Bronchial epithelial cell (primary cell): ENCODE results near the gene RAVER1. TPM values are rescaled to one million over a fixed set of nuclear protein-coding genes. Genes with fewer than 3 reads are reported as not detected.

Experiments used
- DNase-seq: peaks from one replicate; pipeline ENCODE4 v3.0.0-alpha.2; 2010; ENCODE audit warnings: low read depth
- FAIRE-seq: peaks from 2 replicates; lab custom pipeline; 2011; peaks lifted over from hg19 to GRCh38; lab: Jason Lieb, UNC
- H3K27me3 ChIP-seq: 2 replicates; pipeline ENCODE4 v1.5.1; 2011; ENCODE audit warnings: low read length; ENCODE audit not compliant: control insufficient read depth, insufficient read depth
- H3K36me3 ChIP-seq: 2 replicates; pipeline ENCODE4 v1.5.1; 2011; ENCODE audit warnings: low read length; ENCODE audit not compliant: control insufficient read depth, insufficient read depth
- H3K4me3 ChIP-seq: 2 replicates; pipeline ENCODE4 v1.5.1; 2011; ENCODE audit warnings: mild to moderate bottlenecking, low read depth, low read length, control low read depth
- total RNA-seq: library from RNA; depleted of rRNA; stranded (reverse); fragments of >200 nt; gene quantifications from 2 replicates; pipeline ENCODE4 v1.2.1, GENCODE V29; 2014
- TF ChIP-seq, protein P1 (sequence below): IDR thresholded peaks from 2 replicates; pipeline ENCODE4 v1.5.1; 2011; ENCODE audit warnings: mild to moderate bottlenecking, moderate library complexity, low read length, control low read depth, inconsistent platforms; ENCODE audit not compliant: insufficient read depth, severe bottlenecking

Gene RAVER1
- total RNA-seq, 1 donor from 2014 or later, result 4.2 TPM

GRCh38 chr19:10266706-10267105 lies 66.6 kb downstream of the RAVER1 start:
- Histone ChIP-seq H3K27me3 (no peaks in the 10 kb centered on the region), H3K36me3 (no peaks in the 10 kb centered on the region), H3K4me3 (no peak overlapping the region)
- TF ChIP-seq, protein P1, sequence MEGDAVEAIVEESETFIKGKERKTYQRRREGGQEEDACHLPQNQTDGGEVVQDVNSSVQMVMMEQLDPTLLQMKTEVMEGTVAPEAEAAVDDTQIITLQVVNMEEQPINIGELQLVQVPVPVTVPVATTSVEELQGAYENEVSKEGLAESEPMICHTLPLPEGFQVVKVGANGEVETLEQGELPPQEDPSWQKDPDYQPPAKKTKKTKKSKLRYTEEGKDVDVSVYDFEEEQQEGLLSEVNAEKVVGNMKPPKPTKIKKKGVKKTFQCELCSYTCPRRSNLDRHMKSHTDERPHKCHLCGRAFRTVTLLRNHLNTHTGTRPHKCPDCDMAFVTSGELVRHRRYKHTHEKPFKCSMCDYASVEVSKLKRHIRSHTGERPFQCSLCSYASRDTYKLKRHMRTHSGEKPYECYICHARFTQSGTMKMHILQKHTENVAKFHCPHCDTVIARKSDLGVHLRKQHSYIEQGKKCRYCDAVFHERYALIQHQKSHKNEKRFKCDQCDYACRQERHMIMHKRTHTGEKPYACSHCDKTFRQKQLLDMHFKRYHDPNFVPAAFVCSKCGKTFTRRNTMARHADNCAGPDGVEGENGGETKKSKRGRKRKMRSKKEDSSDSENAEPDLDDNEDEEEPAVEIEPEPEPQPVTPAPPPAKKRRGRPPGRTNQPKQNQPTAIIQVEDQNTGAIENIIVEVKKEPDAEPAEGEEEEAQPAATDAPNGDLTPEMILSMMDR, result no peak
- FAIRE-seq, result no peak
- DNase-seq, result no peak

Other genes starting within 250 kb of the RAVER1 start
- 5.0 and 5.5 TPM in 2 replicates for gene SHFL, start 247.2 kb downstream of the RAVER1 start, total RNA-seq
- under 0.01 TPM in 1 of 2 replicates, not detected in the other for gene ANGPTL6, start 230.9 kb downstream of the RAVER1 start, total RNA-seq
- 41.5 and 45.3 TPM in 2 replicates for gene PPAN, start 227.2 kb downstream of the RAVER1 start, total RNA-seq
- gene P2RY11, start 221.8 kb downstream of the RAVER1 start, total RNA-seq, result 1.1 and 3.7 TPM in 2 replicates
- gene EIF3G, start 213.6 kb downstream of the RAVER1 start, total RNA-seq, result 198 and 291 TPM in 2 replicates
- gene DNMT1, start 138.6 kb downstream of the RAVER1 start, total RNA-seq, result 11.1 and 12.4 TPM in 2 replicates
- gene S1PR2, start 102.2 kb downstream of the RAVER1 start, total RNA-seq, result 1.3 and 1.9 TPM in 2 replicates
- 17.1 and 19.2 TPM in 2 replicates for gene MRPL4, start 81.3 kb downstream of the RAVER1 start, total RNA-seq
- gene ICAM1, start 62.4 kb downstream of the RAVER1 start, total RNA-seq, result 0.79 and 0.90 TPM in 2 replicates
- gene ICAM4, start 46.6 kb downstream of the RAVER1 start, total RNA-seq, result 4.0 and 10.8 TPM in 2 replicates
- gene ICAM5, start 43.6 kb downstream of the RAVER1 start, total RNA-seq, result 3.7 and 3.9 TPM in 2 replicates
- 0.26 and 0.53 TPM in 2 replicates for gene ZGLP1, start 23.7 kb downstream of the RAVER1 start, total RNA-seq
- gene FDX2, start 17.5 kb downstream of the RAVER1 start, total RNA-seq, result 21.8 and 24.2 TPM in 2 replicates
- 5.0 and 5.5 TPM in 2 replicates for gene ICAM3, start 6.1 kb upstream of the RAVER1 start, total RNA-seq
- 36.1 and 45.8 TPM in 2 replicates for gene TYK2, start 47.0 kb upstream of the RAVER1 start, total RNA-seq
- 195 TPM in 2 replicates for gene CDC37, start 70.0 kb upstream of the RAVER1 start, total RNA-seq
- 0.13 and 0.26 TPM in 2 replicates for gene PDE4A, start 87.0 kb upstream of the RAVER1 start, total RNA-seq
- 59.5 and 62.9 TPM in 2 replicates for gene KEAP1, start 169.8 kb upstream of the RAVER1 start, total RNA-seq
- 6.6 and 7.8 TPM in 2 replicates for gene S1PR5, start 183.9 kb upstream of the RAVER1 start, total RNA-seq
- 30.3 and 37.5 TPM in 2 replicates for gene ATG4D, start 210.4 kb upstream of the RAVER1 start, total RNA-seq
- 8.2 and 11.0 TPM in 2 replicates for gene KRI1, start 232.5 kb upstream of the RAVER1 start, total RNA-seq
- 6.6 and 13.3 TPM in 2 replicates for gene CDKN2D, start 235.4 kb upstream of the RAVER1 start, total RNA-seq